IMR-90 (cell line): ENCODE results near the gene COLQ. TPM values are rescaled to one million over a fixed set of nuclear protein-coding genes. Genes with fewer than 3 reads are reported as not detected.

Source experiments
- ATAC-seq: fragments of 200-7000 bp; cut with Tn5 transposase; 2 replicates; pipeline ENCODE4 v1.9.1; 2020; ENCODE audit warnings: low read depth, mild to moderate bottlenecking, moderate library complexity
- BruUV-seq: library from RNA; stranded (reverse); fragments of 400-500 nt; replicated peaks from 2 replicates; lab custom pipeline; 2021; lab: Mats Ljungman, UMichigan
- CTCF ChIA-PET: fragments of 300-600 bp; formaldehyde crosslinking; extraction: SDS; loops from one replicate; lab custom pipeline; 2021; ENCODE audit warnings: antibody characterized with exemption; lab: Yijun Ruan, JAX
- POLR2A ChIA-PET: fragments of 300-600 bp; sonication (Branson Sonifier 250); formaldehyde crosslinking; loops from one replicate; lab custom pipeline; 2022; ENCODE audit warnings: antibody characterized with exemption; ENCODE audit not compliant: unreplicated experiment; lab: Charles Lee
- DNase-seq: peaks from one replicate; pipeline ENCODE4 v3.0.0; 2013
- H2AFZ ChIP-seq: replicated peaks from 2 replicates; pipeline ENCODE3; 2013; ENCODE audit warnings: low read length, mild to moderate bottlenecking; ENCODE audit not compliant: poor library complexity
- H2AK5ac ChIP-seq: 2 replicates; pipeline ENCODE4 v1.6.1; 2013; ENCODE audit warnings: low read depth, low read length, inconsistent platforms
- H2AK9ac ChIP-seq: replicated peaks from 2 replicates; pipeline ENCODE3; 2013; ENCODE audit warnings: mild to moderate bottlenecking, low read depth, low read length, moderate library complexity; ENCODE audit not compliant: poor library complexity
- H2BK120ac ChIP-seq: 2 replicates; pipeline ENCODE4 v1.6.1; 2013; ENCODE audit warnings: low read depth, low read length, inconsistent platforms
- H2BK15ac ChIP-seq: 3 replicates; pipeline ENCODE4 v1.6.1; 2013; ENCODE audit warnings: low read depth, low read length, inconsistent platforms
- H2BK20ac ChIP-seq: 2 replicates; pipeline ENCODE4 v1.6.1; 2013; ENCODE audit warnings: low read depth, mild to moderate bottlenecking, inconsistent platforms, low read length, moderate library complexity
- H2BK5ac ChIP-seq: 2 replicates; pipeline ENCODE4 v1.6.1; 2013; ENCODE audit warnings: mild to moderate bottlenecking, low read depth, low read length, inconsistent platforms; ENCODE audit not compliant: poor library complexity, severe bottlenecking
- H3K14ac ChIP-seq: replicated peaks from 2 replicates; pipeline ENCODE4 v1.6.1; 2013; ENCODE audit warnings: low read depth, low read length, inconsistent platforms
- H3K18ac ChIP-seq: 2 replicates; pipeline ENCODE4 v1.6.1; 2013; ENCODE audit warnings: low read depth, low read length, control low read depth
- H3K23ac ChIP-seq: 2 replicates; pipeline ENCODE4 v1.6.1; 2013; ENCODE audit warnings: low read depth, low read length, inconsistent platforms
- H3K27ac ChIP-seq: 2 replicates; pipeline ENCODE4 v1.5.1; 2013; ENCODE audit warnings: mild to moderate bottlenecking, control low read depth, low read length; ENCODE audit not compliant: insufficient read depth
- H3K27me3 ChIP-seq: 2 replicates; pipeline ENCODE4 v1.6.1; 2013; ENCODE audit warnings: low read length; ENCODE audit not compliant: control insufficient read depth, insufficient read depth
- H3K36me3 ChIP-seq: 2 replicates; pipeline ENCODE4 v1.6.1; 2013; ENCODE audit warnings: low read length, mixed read lengths; ENCODE audit not compliant: control insufficient read depth, insufficient read depth
- H3K4ac ChIP-seq: 2 replicates; pipeline ENCODE4 v1.6.1; 2013; ENCODE audit warnings: low read depth, low read length, inconsistent platforms
- H3K4me1 ChIP-seq: 2 replicates; pipeline ENCODE4 v1.6.1; 2013; ENCODE audit warnings: low read length, mixed read lengths; ENCODE audit not compliant: control insufficient read depth, insufficient read depth
- H3K4me2 ChIP-seq: 2 replicates; pipeline ENCODE4 v1.6.1; 2013; ENCODE audit warnings: low read depth, mild to moderate bottlenecking, control low read depth, low read length, moderate library complexity
- H3K4me3 ChIP-seq: 2 replicates; pipeline ENCODE4 v1.5.1; 2013; ENCODE audit warnings: low read depth, mild to moderate bottlenecking, control low read depth, low read length, moderate library complexity; ENCODE audit not compliant: insufficient read depth
- H3K56ac ChIP-seq: 2 replicates; pipeline ENCODE4 v1.6.1; 2013; ENCODE audit warnings: low read length, inconsistent platforms; ENCODE audit not compliant: insufficient read depth; ENCODE audit errors: extremely low read depth
- H3K79me1 ChIP-seq, 2 experiments: 2 replicates each; pipeline ENCODE4 v1.6.1; 2013; ENCODE audit warnings: low read length in 2 of 2, inconsistent platforms in 1 of 2, low read depth in 1 of 2
- H3K9ac ChIP-seq: 2 replicates; pipeline ENCODE4 v1.6.1; 2013; ENCODE audit warnings: low read depth, low read length, control low read depth
- H3K9me1 ChIP-seq: 2 replicates; pipeline ENCODE4 v1.6.1; 2013; ENCODE audit warnings: low read length, inconsistent platforms; ENCODE audit not compliant: insufficient read depth
- H3K9me3 ChIP-seq: 2 replicates; pipeline ENCODE4 v1.6.1; 2013; ENCODE audit warnings: low read length; ENCODE audit not compliant: control insufficient read depth, insufficient read depth
- H4K20me1 ChIP-seq: 2 replicates; pipeline ENCODE4 v1.6.1; 2013; ENCODE audit warnings: low read length, inconsistent platforms; ENCODE audit not compliant: insufficient read depth
- H4K5ac ChIP-seq: 2 replicates; pipeline ENCODE4 v1.6.1; 2013; ENCODE audit warnings: mild to moderate bottlenecking, low read depth, low read length, control low read depth
- H4K8ac ChIP-seq, 2 experiments: 2 replicates each; pipeline ENCODE4 v1.6.1; 2013; ENCODE audit warnings: low read depth in 2 of 2, low read length in 2 of 2, control low read depth in 1 of 2, inconsistent platforms in 1 of 2
- H4K91ac ChIP-seq: 2 replicates; pipeline ENCODE4 v1.6.1; 2013; ENCODE audit warnings: low read depth, low read length, inconsistent platforms; ENCODE audit not compliant: insufficient read depth
- BHLHE40 ChIP-seq: fragments of 150-350 bp; IDR thresholded peaks from 2 replicates; pipeline ENCODE4 v1.6.1; 2016; ENCODE audit warnings: mild to moderate bottlenecking, low read depth, low read length
- CEBPB ChIP-seq: IDR thresholded peaks from 2 replicates; pipeline ENCODE4 v1.6.1; 2012; ENCODE audit warnings: low read depth, low read length, improper control_type of control experiment
- CHD1 ChIP-seq: IDR thresholded peaks from 2 replicates; pipeline ENCODE4 v1.6.1; 2012; ENCODE audit warnings: low read depth, low read length, improper control_type of control experiment
- FOS ChIP-seq: fragments of 150-350 bp; IDR thresholded peaks from 2 replicates; pipeline ENCODE4 v1.6.1; 2016; ENCODE audit warnings: low read depth, low read length
- MAFK ChIP-seq: IDR thresholded peaks from 2 replicates; pipeline ENCODE4 v1.6.1; 2012; ENCODE audit warnings: low read depth, low read length, improper control_type of control experiment
- MAZ ChIP-seq: IDR thresholded peaks from 2 replicates; pipeline ENCODE4 v1.6.1; 2012; ENCODE audit warnings: low read depth, mild to moderate bottlenecking, low read length, improper control_type of control experiment, moderate library complexity, borderline replicate concordance
- MXI1 ChIP-seq: IDR thresholded peaks from 2 replicates; pipeline ENCODE4 v1.6.1; 2012; ENCODE audit warnings: low read depth, mild to moderate bottlenecking, low read length, moderate library complexity, borderline replicate concordance
- POLR2A ChIP-seq: IDR thresholded peaks from 2 replicates; pipeline ENCODE4 v1.6.1; 2012; ENCODE audit warnings: mild to moderate bottlenecking, low read depth, low read length
- RAD21 ChIP-seq: IDR thresholded peaks from 2 replicates; pipeline ENCODE4 v1.6.1; 2012; ENCODE audit warnings: low read length, improper control_type of control experiment
- RCOR1 ChIP-seq: IDR thresholded peaks from 2 replicates; pipeline ENCODE4 v1.6.1; 2012; ENCODE audit warnings: mild to moderate bottlenecking, low read length, improper control_type of control experiment; ENCODE audit not compliant: insufficient replicate concordance
- SMC3 ChIP-seq: fragments of 150-350 bp; IDR thresholded peaks from 2 replicates; pipeline ENCODE4 v1.6.1; 2016; ENCODE audit warnings: low read depth, mild to moderate bottlenecking, antibody characterized with exemption, low read length, moderate library complexity
- USF2 ChIP-seq: fragments of 150-350 bp; IDR thresholded peaks from 2 replicates; pipeline ENCODE4 v1.6.1; 2017; ENCODE audit warnings: mild to moderate bottlenecking, antibody characterized with exemption, low read length, low read depth
- WGBS, 2 experiments: methylation state at CpG; one replicate each; pipeline versions ENCODE4 v1.1.5 to v1.1.7; 2013; ENCODE audit warnings: missing lambda C conversion rate in 2 of 2; ENCODE audit not compliant: insufficient read length in 1 of 2; ENCODE audit errors: extremely low coverage in 2 of 2; 5-methylcytosine and 5-hydroxymethylcytosine counted together
- dilution Hi-C: fragments of 300-500 bp; cut with HindIII; formaldehyde crosslinking; loops from one replicate; pipeline ENCODE4 v1.14.3; 2018; ENCODE audit warnings: low sequenced_read_pairs; ENCODE audit not compliant: unreplicated experiment
- in situ Hi-C: fragments of 300-500 bp; cut with MboI; formaldehyde crosslinking; loops from 3 replicates; pipeline ENCODE4 v1.14.3; 2019; ENCODE audit warnings: low sequenced_read_pairs, inconsistent platforms, mixed read lengths
- intact Hi-C: fragments of 100-400 bp; cut with micrococcal nuclease; formaldehyde crosslinking; loops from 2 replicates; pipeline ENCODE4 v1.10.0; 2022
- polyA plus RNA-seq, 3 experiments: library from polyadenylated mRNA; depleted of rRNA; stranded (reverse); fragments of >200 nt; gene quantifications; 2 replicates each; pipeline ENCODE4 v1.2.3, GENCODE V29; 2012; ENCODE audit warnings: low replicate concordance in 1 of 3
- total RNA-seq: library from RNA; depleted of rRNA; stranded (reverse); fragments of >200 nt; gene quantifications from 2 replicates; pipeline ENCODE4 v1.2.3, GENCODE V29; 2012
- TF ChIP-seq, protein P1 (sequence below): fragments of 150-350 bp; IDR thresholded peaks from 2 replicates; pipeline ENCODE4 v1.6.1; 2016; ENCODE audit warnings: low read depth, mild to moderate bottlenecking, low read length, moderate library complexity, borderline replicate concordance
- TF ChIP-seq, protein P2 (sequence below): conservative IDR thresholded peaks from 2 replicates; pipeline ENCODE4 v1.5.1; 2012; ENCODE audit warnings: mild to moderate bottlenecking, low read depth, low read length, improper control_type of control experiment

Gene COLQ
- total and polyA plus RNA-seq, 2 of the 4 experiments (the other 2 are of a cell fraction) = 0.18 to 0.65 TPM

DNA sequence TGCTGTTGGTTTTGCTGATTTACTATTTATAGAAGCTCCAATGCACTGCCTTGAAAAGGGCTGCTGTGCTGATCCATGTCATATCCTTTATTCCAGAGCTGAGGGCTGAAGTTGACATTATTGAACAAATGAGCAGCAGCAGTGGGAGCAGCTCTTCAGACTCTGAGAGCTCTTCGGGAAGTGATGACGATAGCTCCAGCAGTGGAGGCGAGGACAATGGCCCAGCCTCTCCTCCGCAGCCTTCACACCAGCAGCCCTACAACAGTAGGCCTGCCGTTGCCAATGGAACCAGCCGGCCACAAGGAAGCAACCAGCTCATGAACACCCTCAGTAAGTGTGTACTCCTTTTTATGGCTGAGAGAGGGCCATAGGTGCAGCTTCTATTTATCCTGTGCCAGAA, 85.3 kb downstream of the COLQ start:
- Histone ChIP-seq H3K4me3 (no peak overlapping the region), H3K14ac (no peak overlapping the region), H3K23ac (no peak overlapping the region), H2BK15ac (no peak overlapping the region), H2AK5ac (no peak overlapping the region), H3K4me1 (no peaks in the 10 kb centered on the region), H3K36me3 (peaks cover 49% of the 10 kb centered on the region), H3K27me3 (no peaks in the 10 kb centered on the region), H2BK20ac (no peak overlapping the region), H3K4ac (no peak overlapping the region), H3K9me1 (peaks cover 7% of the 10 kb centered on the region; the same call in 1 of the 2 replicates), H4K91ac (no peak overlapping the region), H4K8ac (no peak overlapping the region), H3K4me2 (no peak overlapping the region), H3K9ac (no peak overlapping the region), H4K20me1 (no peaks in the 10 kb centered on the region; the same call in 1 of the 2 replicates), H2AFZ (no peak overlapping the region), H2BK5ac (no peak overlapping the region), H3K18ac (no peak overlapping the region), H2AK9ac (no peak overlapping the region), H3K56ac (no peak overlapping the region), H2BK120ac (no peak overlapping the region), H3K79me1 (peaks cover 8 to 24% of the 10 kb centered on the region in 2 experiments; a peak in 3 of 4 replicates), H3K27ac (no peak overlapping the region), H4K5ac (no peak overlapping the region), H3K9me3 (no peaks in the 10 kb centered on the region)
- ATAC-seq (no peak), DNase-seq (no peak)
- dilution Hi-C loops (no loop called here), intact Hi-C loops (no loop called here), in situ Hi-C loops (no loop called here)
- WGBS, 2 experiments = 100% methylated on average over 3 of the region's 6 CpGs; no CpG with 5 or more reads in 1 of the 2 experiments
- BruUV-seq = no TSS peak
- TF ChIP-seq FOS = no peak
- TF ChIP-seq, protein P1, sequence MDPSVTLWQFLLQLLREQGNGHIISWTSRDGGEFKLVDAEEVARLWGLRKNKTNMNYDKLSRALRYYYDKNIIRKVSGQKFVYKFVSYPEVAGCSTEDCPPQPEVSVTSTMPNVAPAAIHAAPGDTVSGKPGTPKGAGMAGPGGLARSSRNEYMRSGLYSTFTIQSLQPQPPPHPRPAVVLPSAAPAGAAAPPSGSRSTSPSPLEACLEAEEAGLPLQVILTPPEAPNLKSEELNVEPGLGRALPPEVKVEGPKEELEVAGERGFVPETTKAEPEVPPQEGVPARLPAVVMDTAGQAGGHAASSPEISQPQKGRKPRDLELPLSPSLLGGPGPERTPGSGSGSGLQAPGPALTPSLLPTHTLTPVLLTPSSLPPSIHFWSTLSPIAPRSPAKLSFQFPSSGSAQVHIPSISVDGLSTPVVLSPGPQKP = no peak
- no peak for TF ChIP-seq CHD1
- no peak for TF ChIP-seq RCOR1
- no peak for TF ChIP-seq RAD21
- TF ChIP-seq USF2 = no peak
- TF ChIP-seq MXI1 = no peak
- TF ChIP-seq SMC3 = no peak
- TF ChIP-seq MAFK = no peak
- no peak for TF ChIP-seq CEBPB
- TF ChIP-seq BHLHE40 = no peak
- no peak for TF ChIP-seq MAZ
- TF ChIP-seq, protein P2, sequence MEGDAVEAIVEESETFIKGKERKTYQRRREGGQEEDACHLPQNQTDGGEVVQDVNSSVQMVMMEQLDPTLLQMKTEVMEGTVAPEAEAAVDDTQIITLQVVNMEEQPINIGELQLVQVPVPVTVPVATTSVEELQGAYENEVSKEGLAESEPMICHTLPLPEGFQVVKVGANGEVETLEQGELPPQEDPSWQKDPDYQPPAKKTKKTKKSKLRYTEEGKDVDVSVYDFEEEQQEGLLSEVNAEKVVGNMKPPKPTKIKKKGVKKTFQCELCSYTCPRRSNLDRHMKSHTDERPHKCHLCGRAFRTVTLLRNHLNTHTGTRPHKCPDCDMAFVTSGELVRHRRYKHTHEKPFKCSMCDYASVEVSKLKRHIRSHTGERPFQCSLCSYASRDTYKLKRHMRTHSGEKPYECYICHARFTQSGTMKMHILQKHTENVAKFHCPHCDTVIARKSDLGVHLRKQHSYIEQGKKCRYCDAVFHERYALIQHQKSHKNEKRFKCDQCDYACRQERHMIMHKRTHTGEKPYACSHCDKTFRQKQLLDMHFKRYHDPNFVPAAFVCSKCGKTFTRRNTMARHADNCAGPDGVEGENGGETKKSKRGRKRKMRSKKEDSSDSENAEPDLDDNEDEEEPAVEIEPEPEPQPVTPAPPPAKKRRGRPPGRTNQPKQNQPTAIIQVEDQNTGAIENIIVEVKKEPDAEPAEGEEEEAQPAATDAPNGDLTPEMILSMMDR = no peak
- no peak for TF ChIP-seq POLR2A
- ChIA-PET CTCF (no interaction called here), POLR2A (no interaction called here)
